OCI-LY1 (cell line): ENCODE measurements around the gene GPLD1.

Experiments used
- EZH2 ChIP-seq: fragments of 200-600 bp; sonication (generic), shearing (Covaris generic); IDR thresholded peaks from 2 replicates; pipeline ENCODE4 v1.8.0; 2017; ENCODE audit warnings: borderline replicate concordance, mixed run types, mild to moderate bottlenecking, antibody characterized with exemption, low read length, moderate library complexity, mixed read lengths
- TF ChIP-seq, protein P1 (sequence below): fragments of 200-600 bp; sonication (generic), shearing (Covaris generic); IDR thresholded peaks from 2 replicates; pipeline ENCODE4 v1.5.1; 2017; ENCODE audit warnings: mild to moderate bottlenecking, antibody characterized with exemption, low read length, moderate library complexity, mixed read lengths

- TF ChIP-seq, protein P1, sequence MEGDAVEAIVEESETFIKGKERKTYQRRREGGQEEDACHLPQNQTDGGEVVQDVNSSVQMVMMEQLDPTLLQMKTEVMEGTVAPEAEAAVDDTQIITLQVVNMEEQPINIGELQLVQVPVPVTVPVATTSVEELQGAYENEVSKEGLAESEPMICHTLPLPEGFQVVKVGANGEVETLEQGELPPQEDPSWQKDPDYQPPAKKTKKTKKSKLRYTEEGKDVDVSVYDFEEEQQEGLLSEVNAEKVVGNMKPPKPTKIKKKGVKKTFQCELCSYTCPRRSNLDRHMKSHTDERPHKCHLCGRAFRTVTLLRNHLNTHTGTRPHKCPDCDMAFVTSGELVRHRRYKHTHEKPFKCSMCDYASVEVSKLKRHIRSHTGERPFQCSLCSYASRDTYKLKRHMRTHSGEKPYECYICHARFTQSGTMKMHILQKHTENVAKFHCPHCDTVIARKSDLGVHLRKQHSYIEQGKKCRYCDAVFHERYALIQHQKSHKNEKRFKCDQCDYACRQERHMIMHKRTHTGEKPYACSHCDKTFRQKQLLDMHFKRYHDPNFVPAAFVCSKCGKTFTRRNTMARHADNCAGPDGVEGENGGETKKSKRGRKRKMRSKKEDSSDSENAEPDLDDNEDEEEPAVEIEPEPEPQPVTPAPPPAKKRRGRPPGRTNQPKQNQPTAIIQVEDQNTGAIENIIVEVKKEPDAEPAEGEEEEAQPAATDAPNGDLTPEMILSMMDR = no peak
- TF ChIP-seq EZH2 = no peak
Measured at GRCh38 chr6:24378473-24379097, 110.8 kb downstream of the GPLD1 start.
